GM18502 (cell line): ENCODE measurements around the gene OGDHL.
"Not testable (repeated sequence)": the region's sequence is repeated elsewhere in the genome, so short reads cannot be mapped to it uniquely, and the experiment has no call there.

Source experiments
- ATAC-seq: cut with Tn5 transposase; IDR thresholded peaks from one replicate; pipeline ENCODE4 v1.9.1; 2021; ENCODE audit warnings: mild to moderate bottlenecking; ENCODE audit not compliant: unreplicated experiment, poor library complexity

The OGDHL gene

DNA sequence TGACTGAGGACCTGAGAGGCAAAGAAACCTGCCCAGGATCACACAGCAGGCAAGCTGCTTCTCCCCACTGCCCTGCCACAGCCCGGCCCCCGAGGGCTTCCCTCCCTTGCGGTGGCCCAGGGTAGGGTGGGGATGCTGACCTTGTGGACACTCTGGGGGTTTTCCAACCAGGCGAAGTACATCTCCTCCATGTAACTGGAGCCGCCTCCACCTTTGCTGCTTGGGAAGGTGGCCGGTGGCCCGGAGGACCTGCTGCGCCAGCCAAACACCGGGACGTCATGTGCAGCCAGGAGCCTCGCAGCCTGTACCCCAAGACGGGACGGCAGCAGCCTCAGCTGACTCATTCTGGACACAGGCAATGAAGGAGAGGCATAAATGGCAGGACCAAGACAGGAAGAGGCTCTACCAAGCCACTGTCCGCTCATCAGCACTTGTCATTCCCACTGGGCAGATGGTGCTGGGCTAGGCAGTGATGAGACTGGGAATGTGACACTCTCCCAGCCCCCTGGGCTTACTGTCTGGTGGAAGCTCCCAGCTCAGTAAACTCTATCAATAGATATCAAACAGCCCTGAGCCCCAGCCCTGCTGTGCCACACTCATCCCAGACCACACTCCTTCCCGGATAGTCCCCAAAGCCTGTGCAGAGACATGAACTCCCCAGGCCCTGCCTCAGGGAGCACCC lies 3.7 kb downstream of the OGDHL start:
- no peak for ATAC-seq

DNA sequence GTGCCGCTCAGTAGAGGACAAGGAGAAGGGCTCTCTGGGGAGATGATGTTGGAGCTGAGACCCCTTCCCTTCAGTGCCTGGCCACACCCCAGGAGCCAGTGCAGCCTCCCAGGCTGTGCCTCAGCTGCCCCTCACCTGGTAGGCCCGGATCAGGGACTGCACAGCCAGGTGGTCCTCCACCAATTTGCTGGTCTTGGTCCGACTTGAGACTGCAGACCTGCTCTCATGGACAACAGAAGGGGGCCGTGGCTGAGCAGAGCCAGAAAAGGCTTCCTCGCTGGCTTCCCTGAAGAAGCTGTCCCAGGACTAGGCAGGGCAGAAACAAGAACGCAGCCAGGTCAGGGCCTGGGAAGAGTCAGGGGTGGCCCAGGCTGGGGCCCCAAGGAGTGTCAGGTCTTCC lies 5.5 kb downstream of the OGDHL start:
- no peak for ATAC-seq

DNA sequence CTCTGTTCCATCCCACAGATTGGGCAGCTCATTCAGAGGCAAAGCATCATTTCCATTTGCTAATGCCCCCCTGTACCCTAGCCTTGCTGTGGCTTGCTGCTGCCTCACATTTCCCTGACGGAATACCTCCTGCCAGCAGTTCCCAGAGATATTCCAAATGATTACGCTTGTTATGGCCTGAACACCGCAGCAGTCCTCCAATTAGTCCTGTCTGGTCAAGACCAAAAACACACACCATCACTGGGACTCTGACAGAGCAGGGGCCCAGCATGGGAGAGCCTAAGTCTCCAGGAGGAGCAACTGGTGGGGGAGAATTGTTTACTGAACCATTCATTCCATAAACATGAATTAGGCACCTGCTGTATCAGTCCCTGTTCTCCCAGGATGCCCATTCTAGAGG lies 6.1 kb downstream of the OGDHL start:
- ATAC-seq = no peak

DNA sequence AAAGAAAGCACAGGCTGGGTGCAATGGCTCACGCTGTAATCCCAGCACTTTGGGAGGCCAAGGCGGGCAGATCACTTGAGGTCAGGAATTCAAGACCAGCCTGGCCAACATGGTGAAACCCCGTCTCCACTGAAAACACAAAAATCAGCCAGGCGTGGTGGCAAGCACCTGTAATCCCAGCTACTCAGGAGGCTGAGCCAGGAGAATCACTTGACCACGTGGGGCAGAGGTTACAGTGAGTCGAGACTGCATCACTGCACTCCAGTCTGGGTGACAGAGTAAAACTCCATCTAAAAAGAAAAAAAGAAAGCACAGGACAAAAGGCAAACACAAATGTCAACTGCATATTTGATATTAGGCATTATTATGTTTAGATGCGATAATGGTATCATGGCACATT lies 7.2 kb downstream of the OGDHL start:
- not testable (repeated sequence) for ATAC-seq

DNA sequence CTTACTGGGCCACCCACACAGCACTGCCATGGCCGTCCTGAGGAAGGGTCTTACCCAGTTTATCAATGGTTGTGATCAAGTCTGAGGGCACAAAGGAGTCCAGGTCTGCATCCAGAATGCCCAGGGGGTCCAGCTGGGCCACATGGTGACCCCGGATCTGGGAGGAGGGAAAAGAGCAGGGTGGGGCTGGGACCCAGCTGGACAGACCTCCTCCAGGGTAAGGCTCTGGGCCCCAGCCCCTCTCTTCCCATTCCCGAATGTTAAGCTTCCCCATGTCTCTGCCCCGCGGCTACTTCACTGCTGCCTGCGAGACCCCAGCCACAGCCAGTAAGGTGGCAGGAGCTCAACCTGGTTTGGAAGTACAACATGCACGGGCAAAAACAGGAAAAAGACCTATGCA lies 9.5 kb downstream of the OGDHL start:
- ATAC-seq = no peak

DNA sequence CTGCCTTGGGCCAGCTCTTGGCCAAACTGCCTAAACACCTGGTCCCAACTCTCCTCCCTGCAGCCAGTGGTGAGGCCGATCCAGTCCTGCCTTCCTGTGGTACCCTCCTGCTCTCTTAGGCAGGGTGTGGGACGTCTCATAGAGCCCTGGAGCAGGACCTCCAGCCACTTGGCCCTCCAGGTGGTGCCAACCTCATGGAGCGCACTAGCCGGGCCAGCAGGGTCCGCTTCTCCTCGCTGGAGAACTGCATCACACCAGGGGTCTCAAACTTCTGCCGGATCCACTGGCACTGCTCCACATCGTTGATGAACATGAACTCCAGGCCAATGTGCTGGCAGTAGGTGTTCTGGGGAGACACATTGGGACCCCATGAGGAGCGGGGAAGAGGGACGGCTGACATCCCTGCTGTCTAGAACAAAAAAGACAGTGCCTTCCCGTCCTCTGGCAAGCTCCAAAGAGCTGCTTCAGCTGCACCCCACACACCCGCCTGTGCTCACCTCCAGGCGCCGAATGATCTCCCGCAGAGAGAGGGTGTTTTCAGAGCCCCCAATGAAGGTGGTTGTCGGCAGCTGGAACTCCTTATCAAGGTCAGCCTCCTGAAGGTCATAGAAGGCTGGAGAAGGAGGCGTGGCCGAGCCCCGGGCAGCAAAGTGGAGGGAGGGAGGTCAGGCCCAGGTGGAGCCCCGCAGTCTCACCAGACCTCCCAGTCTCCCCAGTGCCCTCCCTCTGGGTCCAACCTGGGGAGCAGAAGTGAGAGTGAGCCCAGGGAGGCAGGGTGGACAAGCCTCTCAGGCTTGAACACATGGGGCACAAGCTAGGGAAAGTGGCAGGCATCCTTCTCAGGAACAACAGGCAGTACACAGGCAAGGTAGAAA lies 10.2 kb downstream of the OGDHL start:
- no peak for ATAC-seq

DNA sequence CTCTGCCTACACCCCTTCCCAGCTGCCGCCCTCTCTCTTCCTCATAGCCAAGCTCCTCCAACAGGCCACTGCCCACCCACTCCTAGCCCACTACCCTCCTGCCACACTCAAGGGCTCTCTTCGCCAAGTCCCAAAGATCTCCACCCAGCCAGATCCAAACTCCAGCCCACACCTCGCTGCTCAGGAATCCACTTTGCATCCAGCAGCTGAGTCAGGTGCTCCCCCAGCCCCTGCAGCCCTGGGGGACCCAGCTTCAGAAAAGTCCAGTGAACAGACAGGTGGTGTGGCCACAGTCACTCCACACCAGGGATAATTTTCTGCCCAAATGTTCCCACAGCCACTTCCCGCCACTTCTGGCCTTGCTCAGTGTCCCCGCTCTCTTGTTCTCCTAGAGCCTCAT lies 10.9 kb downstream of the OGDHL start:
- ATAC-seq = no peak

DNA sequence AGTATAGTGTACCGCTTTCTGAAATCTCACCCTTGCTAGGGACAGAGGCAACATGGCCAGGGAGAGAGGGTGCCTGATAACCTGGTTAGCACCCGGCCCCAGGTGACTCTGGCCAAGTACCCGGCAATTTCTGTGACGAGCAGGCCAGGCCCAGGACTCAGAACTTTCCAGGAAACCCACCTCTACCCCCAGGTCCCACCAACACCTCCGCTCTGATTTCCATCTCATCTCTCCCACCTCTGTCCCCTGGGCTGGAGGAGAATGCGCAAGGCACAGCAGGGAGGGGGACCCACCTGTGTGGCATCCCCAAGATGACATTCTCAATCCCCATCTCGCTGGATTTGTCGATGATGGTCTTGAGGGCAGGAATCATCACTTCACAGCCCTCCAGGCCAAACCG lies 11.6 kb downstream of the OGDHL start:
- ATAC-seq = no peak

DNA sequence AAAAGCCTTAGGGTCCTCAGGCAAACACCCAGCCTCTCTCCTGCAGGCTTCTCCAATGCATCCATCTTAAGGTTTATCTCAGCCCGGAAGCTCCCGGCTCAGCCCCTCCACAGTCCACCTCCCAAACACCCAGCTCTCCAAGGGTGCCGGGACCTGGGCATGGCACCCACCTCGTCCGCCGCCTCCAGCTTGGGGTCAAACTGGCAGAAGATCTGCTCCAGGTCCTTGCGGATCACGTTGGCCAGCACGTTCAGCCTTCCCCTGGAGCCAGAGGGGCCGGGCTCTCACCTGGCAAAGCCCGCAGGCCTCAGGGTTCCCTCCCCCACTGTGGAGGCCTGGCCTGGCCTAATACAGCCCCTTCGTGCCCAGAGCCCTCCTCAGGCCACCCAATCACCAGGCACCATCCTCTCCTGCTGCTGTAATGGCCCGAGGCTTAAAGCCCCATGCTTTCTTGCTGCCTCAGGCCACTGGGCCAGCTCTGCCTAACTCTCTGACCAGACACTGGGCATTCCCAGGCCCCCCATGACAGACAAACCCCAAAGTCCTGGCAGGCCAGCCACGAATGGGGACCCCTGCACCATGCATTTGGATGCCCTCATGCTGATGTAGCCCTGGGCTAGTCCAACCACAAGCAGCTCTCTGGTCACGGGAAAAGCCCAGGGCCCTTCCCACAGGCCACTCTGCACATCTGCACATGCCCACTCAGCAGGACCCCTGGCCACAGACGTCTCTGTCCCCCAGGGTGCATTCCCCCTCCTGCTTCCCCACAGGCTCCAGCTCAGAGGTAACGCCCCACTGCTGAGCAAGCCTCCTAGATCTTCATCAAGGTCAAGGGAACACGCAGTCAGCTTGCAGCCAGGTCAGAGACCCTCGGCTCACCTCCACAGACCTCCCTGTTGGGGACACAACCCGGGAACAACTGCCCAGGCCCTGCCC lies 12.3 kb downstream of the OGDHL start:
- no peak for ATAC-seq

DNA sequence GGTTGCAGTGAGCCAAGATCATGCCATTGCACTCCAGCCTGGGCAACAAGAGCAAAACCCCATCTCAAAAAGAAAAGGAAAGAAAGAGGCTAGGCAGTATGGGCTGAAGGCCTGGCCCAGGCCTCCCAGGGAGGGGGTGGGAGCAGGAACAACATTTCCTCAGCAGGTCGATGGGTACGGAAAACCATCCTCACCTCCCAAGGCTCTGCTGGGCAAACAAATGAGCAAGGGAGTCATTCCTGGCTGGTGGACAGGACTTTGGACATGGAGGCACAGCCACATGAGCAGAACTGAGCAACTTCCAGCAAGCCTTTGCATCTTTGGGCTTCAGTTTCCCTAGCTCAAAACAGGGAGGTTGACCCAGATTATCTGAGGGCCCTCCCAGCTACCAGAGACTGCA lies 13.0 kb downstream of the OGDHL start:
- no peak for ATAC-seq

DNA sequence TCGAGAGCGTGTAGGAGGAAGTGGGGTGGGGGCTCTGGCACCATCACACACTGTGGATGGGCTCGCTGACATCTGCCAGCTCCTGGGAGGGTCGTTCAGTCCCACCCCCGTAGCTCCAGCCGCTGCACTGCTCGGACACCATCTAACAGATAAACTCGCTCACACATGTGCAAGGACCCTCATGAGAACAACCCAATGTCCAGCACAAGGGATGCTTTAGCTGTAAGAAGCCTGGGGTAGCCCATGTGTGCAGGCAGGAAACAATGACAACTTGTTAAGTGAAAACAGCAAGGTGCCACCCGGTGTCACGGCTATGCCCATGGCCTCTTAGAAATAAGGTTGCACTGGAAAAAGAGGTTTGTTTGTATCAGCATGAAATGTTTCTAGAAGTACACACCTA lies 14.1 kb downstream of the OGDHL start:
- ATAC-seq = no peak

DNA sequence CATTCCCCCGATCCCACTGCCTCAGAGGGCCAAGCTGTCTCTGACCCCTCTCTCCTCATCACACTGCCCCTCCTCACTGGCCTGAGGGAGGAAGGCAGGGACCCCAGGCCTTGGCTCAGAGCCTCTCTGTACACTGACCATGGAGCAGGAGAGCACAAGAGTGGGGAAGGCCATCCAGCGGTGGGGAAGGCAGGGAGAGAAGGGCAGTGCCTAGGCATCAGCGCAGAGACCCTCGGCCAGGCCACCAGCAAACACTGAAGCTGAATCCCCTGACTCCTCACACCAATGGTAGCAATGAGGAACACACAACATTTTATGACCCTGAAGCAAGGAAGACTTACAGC lies 14.8 kb downstream of the OGDHL start:
- no peak for ATAC-seq

DNA sequence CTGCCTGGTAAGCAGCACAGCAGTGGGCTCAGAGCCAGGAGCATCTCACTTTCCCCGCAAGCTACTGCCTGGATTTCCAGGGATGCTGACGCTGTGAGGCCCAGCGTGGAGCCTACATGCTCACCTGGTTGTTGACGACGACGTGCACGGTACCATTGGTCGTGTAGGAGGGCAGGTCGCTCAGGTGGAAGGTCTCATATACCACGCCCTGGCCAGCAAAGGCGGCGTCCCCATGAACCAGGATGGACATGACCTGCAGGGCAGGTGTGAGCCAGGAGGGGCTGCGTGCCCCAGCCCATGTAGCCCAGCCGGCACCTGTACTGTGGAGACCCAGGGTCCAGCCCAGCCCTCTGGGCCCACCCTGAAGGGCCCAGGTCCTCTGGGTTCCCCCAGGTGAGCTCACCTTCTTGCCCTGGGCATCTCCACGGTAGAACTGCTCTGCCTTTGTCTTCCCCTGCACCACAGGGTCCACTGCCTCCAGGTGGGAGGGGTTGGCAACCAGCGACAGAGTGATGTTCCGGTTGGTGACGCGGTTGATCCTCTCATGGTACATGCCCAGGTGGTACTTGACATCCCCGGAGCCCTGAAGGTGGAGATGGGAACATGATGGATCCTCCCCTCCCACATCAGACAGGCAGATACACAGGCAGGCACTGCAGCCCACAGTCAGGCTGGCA lies 15.4 kb downstream of the OGDHL start:
- no peak for ATAC-seq

DNA sequence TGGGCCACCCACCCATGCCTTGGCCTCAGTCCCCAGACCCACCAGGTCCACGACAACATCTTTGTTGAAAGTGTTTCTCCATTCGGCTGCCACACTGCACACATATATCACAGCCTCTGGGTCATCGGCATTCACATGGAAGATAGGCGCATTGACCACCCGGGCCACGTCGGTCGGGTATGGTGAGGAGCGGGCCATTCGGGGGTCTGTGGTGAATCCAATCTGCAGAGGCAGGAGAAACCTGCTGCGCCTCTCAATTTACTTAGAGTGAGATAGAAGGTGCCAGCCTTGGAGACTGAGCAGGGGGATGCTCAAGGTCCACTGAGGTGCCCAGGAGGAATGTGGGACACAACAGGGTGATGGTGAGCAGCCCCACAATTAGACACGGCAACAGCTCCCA lies 16.4 kb downstream of the OGDHL start:
- no peak for ATAC-seq

DNA sequence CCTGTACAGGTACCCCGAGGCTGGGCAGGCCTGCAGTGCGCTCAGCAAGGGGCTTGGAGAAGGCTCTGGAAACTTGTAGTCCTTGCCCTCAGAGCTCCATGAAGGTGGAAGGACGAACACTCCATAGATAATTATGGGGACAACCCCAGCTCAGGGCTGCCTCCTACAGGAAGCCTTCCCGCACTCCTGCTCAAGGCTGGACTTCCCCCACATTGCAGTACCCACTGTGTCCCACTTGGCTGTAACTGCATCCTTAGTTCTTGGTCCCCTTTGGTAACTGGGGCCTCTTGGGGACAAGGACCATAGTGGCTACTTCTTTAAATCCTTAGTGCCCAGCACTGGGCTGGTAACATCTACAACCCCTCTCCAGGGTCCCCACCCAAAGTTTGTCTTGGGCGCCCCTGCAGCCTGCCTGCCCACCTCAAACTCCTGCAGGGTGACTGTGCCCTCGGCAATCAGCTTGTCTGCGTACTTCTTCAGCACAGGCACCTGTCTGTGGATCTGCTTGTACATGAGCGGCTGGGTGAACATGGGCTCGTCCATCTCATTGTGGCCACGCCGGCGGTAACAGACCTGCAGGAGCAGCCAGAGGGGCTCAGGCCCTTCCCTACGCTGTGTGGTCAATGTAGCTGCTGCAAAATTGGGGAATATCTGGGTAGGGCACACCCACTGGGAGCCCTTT lies 17.1 kb downstream of the OGDHL start:
- no peak for ATAC-seq

DNA sequence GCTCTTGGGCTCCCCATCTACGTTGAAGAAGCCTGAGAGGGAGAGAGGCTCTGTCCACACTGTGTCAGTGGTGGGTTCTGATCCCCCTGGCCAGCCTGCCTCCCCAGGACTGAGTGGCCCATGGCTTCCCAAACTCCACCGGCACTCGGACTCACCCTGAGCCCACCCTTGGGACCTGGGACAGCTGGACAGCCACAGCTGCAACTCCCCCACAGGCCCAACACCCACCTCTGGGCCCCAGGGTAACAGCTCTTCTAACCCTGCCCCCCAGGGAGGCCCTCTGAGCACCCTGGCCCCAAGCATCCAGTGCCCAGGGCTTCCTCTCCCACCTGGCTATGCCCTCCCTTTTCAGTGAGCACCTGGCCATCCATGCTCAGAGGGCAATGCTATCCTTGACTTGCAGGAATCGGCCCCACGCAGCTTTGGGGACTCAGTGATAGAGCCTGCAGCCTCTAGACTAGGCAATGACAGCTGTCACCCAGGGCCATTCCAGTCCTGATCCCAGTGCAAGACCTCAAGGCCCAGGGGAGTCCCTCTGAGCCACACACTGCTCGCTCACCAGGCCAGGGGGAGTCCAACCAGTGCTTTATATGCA lies 17.9 kb downstream of the OGDHL start:
- no peak for ATAC-seq

DNA sequence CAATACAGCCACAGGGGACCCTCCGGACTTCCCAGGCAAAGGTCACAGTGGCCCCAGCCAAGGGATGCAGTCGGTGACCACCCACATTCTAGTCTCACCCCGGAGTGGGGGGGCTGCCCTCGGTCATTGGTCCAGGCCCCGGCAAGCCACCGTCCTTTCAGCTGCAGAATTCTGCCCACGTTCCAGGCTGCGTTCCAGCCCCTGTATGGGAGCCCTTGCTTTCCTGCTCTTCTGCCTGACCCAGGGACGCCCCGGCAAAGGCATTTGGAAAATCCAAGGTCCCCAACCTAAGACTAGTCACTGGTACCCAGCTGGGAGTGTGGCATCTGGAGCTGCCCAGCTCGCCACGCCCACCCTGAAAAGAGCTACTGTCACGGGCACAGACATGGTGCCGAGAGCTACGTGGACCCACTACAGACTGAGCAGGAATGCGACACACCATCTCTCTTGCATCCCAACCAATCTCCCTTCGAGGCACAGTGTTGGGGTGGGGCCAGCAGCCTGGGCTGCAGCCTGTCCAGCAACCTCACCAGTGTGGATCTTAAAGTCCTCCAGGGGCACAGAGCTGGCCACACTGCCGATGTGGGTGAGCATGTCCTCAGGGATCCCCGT lies 18.6 kb downstream of the OGDHL start:
- ATAC-seq = no peak

DNA sequence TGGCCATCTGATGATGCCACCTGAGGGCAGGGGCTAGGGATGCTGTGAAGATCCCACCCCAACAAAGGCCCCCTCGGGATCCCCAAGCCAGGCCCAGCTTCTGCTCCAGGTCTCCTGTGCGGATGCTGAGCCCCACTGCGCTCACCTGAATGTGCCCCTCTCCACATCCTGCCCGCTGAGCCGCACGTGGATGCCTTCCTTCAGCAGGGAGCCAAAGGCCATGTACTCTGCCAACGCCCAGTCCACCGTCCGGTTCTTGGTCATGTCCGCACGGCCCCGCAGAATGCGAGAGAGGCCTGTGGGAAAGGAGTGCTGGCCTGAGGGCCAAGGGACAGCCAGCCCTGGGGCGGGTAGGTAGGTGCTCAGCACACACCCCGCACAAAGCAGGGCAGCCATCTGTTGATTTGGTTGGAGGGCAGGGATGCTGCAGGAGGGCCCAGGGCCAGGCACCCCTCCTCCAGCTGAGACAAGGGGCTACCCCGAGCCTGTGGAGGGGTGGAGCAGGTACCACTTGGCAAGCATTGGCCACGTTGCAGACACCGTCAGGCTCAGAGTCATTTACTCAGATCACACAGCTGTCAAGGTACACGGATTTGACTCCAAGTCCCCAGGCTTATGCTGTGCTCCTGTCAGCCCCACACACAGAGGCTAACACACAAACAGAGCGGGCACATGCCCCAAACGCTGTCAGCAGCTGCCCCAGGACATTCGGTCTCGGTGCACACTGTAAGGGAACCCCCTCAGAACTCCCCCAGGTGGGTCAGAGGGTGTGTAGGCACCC lies 19.2 kb downstream of the OGDHL start:
- ATAC-seq = no peak
